ENCODE data around the gene ID3.

DNA sequence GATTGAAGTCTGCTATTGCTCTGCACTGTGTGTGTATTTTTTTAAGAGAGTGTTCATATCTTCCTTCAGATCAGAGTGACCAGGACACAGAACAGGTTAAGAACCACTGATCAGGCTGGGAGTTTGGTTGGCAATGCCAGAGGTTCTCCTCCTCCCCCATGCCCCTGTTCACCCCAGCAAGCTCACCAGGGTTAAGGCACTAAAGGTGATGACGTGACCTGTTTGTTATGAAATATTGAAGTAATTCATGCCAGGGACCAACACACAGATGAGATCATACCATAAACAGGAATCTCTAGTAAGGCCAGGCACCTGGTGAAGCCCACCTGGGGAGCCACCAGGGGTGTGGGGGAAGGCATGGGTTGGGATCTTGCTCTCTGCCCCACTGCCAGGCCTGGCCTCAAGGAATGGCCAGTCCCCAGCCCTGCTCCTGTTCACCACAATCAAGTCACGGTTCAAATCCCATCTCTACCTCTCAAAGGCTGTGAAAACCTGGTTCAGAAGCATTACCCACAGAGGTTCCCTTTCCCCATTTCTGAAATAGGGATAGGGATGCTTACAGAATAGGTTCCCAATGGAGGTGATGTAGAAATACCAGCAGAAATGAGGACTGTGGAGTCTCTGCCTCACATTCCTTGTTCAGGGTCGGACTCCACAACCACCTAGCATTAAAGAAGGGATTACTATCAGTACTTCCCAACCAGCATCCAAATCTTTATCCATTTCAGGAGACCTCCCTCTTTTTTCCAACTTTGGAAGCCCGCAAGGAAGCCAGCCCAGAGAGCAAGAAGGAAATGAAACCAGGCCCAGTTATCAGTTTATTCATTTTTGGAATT is 2.4 kb downstream of the ID3 start:
- TF ChIP-seq CTCF (conservative IDR thresholded peaks at IDR 0.05; ENCODE audit: low read depth, low read length) = no peak
- no peak for TF ChIP-seq EZH2 (IDR thresholded peaks at IDR 0.05; ENCODE audit: low read length, unreplicated experiment)
- no peak for TF ChIP-seq EZH2phosphoT487 (IDR thresholded peaks at IDR 0.05; ENCODE audit: borderline replicate concordance, low read length)
